Measurements from ENCODE around the gene ENTPD1.
"Not testable (repeated sequence)": the region's sequence is repeated elsewhere in the genome, so short reads cannot be mapped to it uniquely, and the experiment has no call there.

ENTPD1 gene

GRCh38 chr10:95758351-95759025 is 2.5 kb downstream of the ENTPD1 start:
- no peak for DNase-seq (ENCODE audit: low read depth)

DNA sequence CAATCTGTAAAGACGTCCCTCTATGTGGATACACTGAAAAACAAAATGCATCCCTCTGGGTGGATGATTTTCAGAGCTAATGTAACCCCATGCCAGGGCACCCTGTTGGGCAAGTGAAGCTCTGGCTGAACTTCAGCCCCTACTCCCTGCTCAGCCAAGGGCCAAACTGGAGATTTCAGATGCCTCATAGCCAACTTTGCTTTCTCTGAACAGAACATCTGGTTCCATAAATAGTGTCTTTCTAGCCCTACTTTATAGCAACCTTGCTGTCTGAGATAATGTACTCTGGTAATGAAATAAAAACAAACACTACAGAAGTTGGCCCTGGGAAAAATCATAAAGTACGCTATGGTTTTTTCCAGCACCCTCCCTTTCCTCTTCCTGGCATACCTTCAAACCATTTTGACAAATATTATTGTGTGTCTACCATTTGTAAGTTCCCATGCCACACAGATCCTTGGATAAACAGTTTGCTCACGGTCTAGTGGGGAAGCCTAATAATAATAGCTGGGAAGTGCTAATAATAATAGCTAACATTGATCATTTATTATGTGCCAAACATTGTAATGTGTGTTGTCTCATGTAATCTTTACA is 3.4 kb downstream of the ENTPD1 start:
- no peak for DNase-seq (ENCODE audit: low read depth)

GRCh38 chr10:95761939-95762492 is 6.1 kb downstream of the ENTPD1 start:
- no peak for DNase-seq (ENCODE audit: low read depth)

DNA sequence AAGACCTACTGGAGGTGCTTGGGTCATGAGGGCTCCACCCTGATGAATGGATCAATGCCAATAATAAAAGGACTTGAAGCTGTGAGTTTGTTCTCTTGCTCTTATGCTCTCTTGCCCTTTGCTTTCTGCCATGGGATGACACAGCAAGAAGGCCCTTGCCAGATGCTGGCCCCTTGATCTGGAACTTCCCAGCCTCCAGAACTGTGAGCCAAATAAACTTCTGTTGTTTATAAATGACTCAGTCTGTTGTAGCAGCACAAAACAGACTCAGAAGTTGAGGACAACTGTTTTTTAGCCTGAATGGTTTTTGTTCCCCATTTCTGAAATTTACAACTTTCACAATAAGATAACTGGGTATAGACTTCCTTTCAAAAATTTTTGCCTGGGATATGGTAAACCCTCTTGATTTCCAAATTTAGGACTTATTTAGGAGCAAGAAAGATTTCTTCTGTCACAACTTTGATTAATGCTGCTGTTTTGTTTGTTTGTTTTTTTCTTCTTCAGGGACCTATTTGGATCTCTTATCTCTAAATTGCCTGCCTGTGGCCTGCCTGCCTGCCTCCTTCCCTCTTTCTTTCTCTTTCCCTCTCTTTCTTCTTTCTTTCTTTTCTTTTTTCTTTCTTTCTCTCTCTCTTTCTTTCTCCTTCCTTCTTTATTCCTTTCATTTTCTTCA is 12.1 kb downstream of the ENTPD1 start:
- no peak for DNase-seq (ENCODE audit: low read depth)

DNA sequence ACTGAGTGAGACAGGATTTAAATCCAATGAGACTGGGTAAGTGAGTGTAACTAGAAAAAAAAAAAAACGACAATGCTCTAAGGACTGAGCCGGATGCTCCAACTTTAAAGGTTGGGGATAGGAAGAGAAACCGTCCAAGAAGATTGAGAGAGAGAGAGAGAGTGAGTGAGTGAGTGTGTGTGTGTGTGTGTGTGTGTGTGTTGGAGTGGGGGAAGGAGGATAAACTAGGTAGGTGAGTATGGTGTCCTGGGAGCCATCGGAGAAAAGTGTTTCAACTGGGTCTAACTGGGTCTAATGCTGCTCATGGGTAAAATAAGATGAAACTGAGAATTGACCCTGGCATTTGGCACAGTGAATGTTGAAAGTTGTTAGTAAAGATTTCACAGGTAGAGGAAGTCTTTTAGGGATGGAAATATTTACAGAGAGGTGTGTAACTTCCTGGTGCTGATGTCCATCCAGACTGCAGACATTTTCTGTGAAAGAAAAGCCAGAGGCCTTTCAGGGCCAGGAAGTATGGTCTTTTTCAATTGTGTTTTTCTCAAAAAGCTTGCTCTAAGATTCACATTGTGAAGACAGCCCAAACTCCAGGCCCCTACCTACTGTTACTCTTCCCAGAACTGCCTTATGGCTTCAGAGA is 14.2 kb downstream of the ENTPD1 start:
- DNase-seq (ENCODE audit: low read depth): no peak

DNA sequence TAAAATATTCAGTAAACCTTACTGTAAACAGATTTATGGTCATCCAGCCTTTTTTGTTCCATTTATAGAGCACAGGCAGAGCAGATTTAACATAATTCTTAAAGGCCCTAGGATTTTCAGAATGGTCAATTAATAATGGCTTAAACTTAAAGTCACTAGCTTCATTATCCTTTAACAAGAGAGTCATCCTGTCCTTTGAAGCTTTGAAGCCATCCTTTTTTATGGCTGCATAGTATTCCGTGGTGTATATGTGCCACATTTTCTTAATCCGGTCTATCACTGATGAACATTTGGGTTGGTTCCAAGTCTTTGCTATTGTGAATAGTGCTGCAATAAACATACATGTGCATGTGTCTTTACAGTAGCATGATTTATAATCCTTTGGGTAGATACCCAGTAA is 17.5 kb downstream of the ENTPD1 start:
- DNase-seq (ENCODE audit: low read depth): not testable (repeated sequence)

DNA sequence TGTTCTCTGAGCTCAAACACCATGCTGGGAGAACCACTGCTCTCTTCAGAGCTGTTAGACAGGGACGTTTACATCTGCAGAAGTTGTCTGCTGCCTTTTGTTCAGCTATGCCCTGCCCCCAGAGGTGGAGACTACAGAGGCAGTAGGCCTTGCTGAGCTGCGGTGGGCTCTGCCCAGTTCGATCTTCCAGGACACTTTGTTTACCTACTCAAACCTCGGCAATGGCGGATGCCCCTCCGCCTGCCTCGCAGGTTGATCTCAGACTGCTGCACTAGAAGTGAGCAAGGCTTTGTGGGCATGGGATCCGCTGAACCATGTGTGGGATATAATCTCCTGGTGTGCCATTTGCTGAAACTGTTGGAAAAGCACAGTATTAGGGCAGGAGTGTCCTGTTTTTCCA is 21.7 kb downstream of the ENTPD1 start:
- DNase-seq (ENCODE audit: low read depth): not testable (repeated sequence)

- DNase-seq (ENCODE audit: low read depth): no peak
These were observed 26.4 kb downstream of the ENTPD1 start for GRCh38 chr10:95782318-95782717.

DNA sequence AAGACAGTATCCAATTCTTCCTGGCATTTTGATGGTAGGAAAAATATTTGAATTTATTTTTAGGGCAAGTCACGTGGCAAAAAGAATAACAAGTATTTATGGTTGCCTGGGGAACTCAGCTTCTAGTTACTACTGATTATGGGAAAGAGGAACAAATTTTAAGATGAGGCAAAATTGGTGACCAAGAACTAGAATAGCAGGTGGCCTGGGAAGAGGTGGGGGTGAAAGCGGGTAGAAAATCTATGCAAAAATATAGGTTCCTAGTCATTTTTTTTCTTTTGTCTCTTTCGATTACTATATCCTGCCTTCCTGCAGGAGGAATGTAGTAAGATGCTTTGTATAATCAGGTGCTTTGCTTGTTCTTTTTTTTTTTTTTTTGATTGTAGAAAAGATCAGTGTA is 27.8 kb downstream of the ENTPD1 start:
- DNase-seq (ENCODE audit: low read depth): no peak

- no peak for DNase-seq (ENCODE audit: low read depth)
These were observed 28.4 kb downstream of the ENTPD1 start for GRCh38 chr10:95784279-95784913.

- no peak for DNase-seq (ENCODE audit: low read depth)
These were observed 29.4 kb downstream of the ENTPD1 start for GRCh38 chr10:95785317-95785716.

DNA sequence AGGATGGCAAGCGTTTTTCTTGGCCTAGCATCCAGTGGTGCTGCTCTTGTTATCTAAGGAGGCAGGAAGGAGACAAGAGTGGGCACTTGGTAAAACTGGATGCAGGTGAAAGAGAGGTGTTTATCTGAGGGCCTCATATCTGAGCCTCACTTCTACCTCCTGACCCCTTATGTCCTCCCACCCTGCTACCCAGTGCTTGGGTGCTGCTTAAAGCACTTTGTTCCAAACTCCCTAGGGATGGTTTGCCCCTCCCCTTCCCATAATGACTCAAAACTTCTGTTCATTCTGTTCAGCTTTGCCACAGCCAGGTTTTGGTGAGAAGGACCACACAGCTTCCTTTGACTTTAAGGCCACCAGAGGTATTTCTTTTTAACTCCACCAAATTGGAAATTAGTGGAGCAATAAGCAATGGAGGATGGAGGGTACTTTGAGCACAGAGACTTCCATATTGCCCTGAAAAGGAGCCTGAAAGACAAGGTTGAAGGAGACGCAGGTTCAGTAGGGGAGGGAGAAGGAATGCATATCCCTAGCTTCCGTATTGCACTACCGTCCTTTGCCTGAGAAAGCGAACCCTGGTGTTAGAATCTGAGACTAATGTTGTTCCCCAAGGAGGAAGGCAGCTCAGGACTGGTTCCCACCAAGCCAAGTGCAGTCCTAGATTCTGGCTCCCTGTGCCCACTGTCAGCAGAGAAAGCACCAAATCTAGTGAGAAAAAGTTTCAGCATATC is 30.1 kb downstream of the ENTPD1 start:
- DNase-seq (ENCODE audit: low read depth): no peak

DNA sequence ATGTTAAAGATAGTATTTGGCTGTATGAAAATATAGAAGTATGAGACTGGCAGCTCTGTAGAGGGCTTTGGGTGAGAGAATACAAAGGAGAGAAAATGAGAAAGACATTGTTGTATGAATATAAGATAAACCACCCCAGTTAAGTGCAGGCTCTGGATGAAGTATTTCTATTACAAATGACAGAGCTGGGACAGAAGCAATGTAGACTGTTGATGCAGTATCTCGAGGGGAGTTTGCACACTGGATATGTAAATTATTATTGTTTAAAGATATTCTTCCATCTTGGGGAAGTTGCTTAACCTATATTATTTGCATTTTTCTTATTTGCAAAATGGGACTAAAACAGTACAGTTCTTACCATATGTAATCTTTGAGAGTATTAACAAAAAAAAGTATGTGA is 31.5 kb downstream of the ENTPD1 start:
- DNase-seq (ENCODE audit: low read depth): no peak

- no peak for DNase-seq (ENCODE audit: low read depth)
These were observed 32.9 kb downstream of the ENTPD1 start for GRCh38 chr10:95788830-95789229.

DNA sequence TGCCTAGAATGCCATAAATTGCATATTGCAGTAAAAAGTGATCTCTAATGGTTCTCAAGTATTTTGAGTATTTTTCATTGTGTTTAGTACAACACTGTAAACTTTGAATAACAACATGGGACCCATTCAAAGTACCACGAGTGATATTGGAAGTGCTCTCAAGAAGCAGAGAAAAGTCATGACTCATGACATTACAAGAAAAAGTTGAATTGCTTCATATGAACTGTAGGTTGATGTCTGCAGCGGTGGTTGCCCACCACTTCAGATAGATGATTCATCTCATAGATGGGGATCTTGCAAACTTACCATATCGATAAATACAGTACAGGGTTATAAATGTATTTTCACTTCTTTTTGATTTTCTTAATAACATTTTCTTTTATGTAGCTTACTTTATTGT is 33.9 kb downstream of the ENTPD1 start:
- DNase-seq (ENCODE audit: low read depth): no peak

DNA sequence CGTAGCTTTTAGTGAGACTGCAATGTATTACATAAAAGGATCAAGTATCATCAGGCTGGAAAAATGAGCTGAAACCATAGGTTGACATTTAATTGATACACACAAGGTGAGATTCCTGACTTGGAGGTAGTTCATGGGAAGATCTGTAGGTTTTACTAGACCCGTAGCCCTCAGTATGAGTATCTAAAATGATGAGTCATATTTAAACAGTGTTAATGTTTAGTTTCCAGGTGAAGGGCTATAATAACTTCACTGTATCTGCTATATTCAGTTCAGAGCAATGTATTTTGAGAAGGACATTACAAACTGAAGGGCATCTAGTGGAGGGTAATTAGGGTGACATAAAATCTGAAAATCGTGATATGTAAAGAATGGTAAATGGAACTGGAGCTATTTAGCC is 35.0 kb downstream of the ENTPD1 start:
- DNase-seq (ENCODE audit: low read depth): no peak

DNA sequence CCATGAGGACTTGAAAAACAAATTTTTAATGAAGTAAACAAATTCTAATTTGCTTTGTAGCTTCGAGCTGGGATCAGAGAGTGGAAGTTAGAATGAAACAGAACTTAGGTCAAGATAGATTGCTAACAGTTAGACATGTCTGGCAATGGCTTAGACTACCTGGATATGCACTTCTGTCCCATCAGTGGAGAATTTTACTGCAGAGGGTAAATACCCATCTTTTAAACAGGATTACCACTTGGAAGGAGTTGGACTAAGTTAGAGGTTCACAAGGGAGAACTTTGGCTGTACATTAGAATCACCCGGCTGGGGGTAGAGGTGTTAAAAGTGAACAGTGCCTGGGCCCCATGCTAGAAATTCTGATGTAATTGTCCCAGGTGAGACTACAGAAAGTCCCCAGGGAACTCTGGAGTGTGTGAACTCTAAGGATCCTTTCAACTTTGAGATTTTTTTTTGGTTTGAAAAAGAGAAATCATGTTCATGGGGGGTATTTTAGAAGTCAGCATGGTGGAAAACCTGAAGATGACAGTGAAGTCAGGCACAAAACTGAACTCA is 35.5 kb downstream of the ENTPD1 start:
- no peak for DNase-seq (ENCODE audit: low read depth)

DNA sequence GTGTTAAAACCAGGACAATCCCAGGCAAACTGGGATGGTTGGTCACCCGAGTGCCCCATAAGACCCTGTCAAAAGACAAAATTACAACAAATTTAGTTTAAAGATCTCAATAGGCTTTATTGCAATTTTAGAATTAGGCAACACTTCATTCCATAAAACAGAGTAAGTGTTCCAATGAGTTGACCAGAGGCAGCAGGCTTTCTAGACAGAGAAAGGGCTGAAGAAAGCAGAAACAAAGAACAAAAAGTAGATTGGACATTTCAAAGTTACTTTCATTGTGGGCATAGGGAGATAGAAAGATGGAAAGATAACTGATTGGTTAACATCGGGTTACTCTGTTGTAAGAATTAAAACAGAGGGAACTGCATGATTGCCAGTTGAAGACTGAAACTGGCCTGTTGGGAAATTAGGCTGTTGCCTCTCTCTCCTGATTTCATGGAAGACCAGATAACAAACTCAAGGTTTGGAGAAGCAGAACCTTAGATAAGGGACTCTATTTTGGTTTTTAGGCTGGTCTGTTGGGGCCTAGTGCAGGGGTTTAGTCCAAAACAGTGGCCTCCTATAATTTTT is 36.3 kb downstream of the ENTPD1 start:
- no peak for DNase-seq (ENCODE audit: low read depth)

GRCh38 chr10:95792874-95793285 is 36.9 kb downstream of the ENTPD1 start:
- no peak for DNase-seq (ENCODE audit: low read depth)

DNA sequence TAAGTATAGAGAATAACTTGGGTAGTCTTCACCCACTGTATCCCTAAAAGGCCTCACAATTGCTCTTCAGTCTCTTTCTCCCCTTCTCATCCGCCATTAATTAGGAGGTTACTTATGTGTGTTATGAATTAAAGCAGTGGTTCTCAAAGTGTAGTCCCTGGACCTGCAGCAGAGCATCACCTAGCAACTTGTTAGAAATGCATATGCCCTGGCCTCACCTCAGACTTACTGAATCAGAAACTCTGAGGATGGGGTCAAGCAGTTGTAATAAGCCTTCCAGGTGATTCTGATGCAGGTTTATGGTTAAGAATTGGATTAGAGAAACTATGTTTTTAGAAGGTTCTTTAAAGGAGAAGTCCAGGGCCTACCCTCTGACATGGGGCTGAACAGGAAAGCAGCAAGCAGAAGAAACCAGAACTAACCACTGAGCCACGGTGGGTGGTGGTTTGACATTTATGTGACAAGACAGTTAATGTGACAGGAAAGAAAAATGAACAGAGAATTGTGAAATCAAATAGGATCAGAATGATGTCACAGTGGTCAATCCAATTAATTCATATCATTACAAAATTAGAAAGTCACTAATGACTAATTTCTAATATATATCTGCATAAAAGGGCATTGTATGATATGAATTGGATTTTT is 37.6 kb downstream of the ENTPD1 start:
- no peak for DNase-seq (ENCODE audit: low read depth)

Data from amniotic epithelial cell (primary cell).